ENCODE measurements around the gene SERPINF2.
A peak's percentile ranks its signal among the peaks of the same experiment; 100 is the strongest.
"Not testable (repeated sequence)": the region's sequence is repeated elsewhere in the genome, so short reads cannot be mapped to it uniquely, and the experiment has no call there.

The SERPINF2 gene

DNA sequence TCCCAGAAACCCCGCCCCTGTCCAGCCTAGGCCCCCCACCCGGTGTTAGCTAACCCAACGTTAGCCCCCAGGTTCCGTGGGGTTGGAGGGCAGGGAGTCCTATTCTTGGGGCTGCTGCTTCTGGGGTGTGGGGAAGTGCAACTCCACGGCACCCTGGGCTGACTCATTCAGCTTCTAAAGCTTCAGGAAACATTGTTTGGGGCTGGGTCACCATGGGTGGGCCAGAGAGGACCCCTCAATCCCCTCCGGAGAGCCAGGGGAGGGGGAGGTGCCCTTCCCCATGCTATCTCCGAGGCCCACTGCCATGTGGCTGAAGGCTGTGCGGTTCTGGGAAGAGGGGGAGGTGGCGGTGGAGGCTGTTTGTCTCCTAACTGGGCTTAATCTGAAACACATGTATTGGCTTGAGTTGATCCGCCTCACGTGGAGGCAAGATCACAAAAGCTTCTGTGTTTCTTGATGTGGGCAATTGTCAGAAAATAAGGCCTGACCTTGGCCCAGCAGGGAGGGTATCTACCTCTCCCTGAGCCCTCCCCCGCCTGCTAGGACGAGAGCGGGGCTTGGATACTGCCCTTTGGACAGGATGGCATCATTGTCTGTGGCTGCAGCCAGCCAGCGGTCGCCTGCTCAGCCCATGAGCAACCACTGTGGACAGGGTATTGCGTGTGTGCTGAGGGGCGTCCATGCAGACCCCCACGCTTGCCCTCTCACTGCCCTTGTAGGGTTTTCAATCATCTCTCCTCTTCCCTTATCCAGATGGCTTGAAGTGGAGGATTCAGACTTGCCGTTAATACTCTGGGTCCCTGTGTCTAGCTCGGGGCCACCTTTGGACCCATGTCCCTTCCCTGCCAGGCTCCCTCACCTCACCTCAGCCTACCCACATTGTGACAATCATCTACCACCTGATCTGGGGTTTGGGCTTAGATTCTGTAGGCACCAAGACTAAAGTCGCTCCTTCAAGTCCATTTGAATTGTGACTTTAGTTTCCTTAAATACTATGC, 20.5 kb downstream of the SERPINF2 start:
- DNase-seq (ENCODE audit: low spot score) = peak; percentile 48

DNA sequence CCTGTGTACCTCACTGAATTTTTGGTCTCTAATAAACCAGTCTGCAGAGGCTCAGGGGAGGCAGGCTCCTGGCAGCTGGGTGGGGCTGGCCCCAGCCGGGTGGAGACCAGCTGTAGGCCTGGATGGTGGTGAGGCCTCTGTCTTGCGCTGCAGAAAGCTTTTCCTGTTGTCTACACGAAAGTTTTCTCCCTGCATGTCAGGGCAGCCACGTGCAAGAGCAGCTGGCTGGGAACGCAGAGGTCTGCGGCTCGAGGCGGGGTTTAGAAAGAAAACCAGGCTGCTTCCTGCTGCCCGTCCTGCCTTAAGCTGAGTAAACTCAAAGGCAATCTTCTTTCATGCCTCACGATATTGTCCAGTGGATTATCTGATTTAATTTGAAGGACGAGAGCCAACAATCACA, 21.6 kb downstream of the SERPINF2 start:
- peak; percentile 63 for DNase-seq (ENCODE audit: low spot score)

- not testable (repeated sequence) for DNase-seq (ENCODE audit: low spot score)
Measured at GRCh38 chr17:1764705-1765104, 22.0 kb downstream of the SERPINF2 start.

- no peak for DNase-seq (ENCODE audit: low spot score)
Measured at GRCh38 chr17:1765576-1765975, 22.9 kb downstream of the SERPINF2 start.

DNA sequence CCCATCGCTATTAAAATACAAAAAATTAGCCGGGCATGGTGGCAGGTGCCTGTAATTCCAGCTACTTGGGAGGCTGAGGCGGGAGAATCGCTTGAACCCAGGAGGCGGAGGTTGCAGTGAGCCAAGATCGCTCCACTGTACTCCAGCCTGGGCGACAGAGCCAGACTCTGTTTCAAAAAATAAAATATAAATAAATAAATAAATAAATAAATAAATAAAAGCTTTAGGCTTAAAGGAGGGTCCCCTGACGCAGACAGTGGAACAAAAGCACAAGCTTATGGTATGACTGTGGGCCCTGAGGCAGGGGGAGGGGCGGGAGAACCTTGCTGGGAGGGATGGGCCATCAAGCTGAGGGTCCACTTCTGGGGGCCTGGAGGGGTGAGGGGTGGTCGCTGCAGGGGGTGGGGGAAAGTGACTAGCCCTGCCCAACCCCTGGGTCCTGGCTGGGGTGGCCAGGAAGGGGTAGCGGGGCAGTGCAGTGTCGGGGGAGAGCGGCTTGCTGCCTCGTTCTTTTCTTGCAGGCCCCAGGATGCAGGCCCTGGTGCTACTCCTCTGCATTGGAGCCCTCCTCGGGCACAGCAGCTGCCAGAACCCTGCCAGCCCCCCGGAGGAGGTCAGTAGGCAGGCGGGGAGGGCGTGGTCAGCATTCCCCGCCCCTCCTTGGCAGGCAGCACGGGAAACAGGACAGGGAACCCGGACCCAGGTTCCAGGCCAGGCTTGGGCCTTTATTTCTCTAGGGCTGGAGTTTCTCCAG, 23.9 kb downstream of the SERPINF2 start:
- no peak for DNase-seq (ENCODE audit: low spot score)

- DNase-seq (ENCODE audit: low spot score) = no peak
Measured at GRCh38 chr17:1767358-1767757, 24.7 kb downstream of the SERPINF2 start.

DNA sequence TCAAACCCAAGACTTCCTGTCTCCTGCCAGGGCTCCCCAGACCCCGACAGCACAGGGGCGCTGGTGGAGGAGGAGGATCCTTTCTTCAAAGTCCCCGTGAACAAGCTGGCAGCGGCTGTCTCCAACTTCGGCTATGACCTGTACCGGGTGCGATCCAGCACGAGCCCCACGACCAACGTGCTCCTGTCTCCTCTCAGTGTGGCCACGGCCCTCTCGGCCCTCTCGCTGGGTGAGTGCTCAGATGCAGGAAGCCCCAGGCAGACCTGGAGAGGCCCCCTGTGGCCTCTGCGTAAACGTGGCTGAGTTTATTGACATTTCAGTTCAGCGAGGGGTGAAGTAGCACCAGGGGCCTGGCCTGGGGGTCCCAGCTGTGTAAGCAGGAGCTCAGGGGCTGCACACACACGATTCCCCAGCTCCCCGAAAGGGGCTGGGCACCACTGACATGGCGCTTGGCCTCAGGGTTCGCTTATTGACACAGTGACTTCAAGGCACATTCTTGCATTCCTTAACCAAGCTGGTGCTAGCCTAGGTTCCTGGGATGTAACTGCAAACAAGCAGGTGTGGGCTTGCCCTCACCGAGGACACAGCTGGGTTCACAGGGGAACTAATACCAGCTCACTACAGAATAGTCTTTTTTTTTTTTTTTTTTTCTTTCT, 27.3 kb downstream of the SERPINF2 start:
- no peak for DNase-seq (ENCODE audit: low spot score)

GRCh38 chr17:1773000-1773695, 30.5 kb downstream of the SERPINF2 start:
- not testable (repeated sequence) for DNase-seq (ENCODE audit: low spot score)

GRCh38 chr17:1773696-1774181, 31.1 kb downstream of the SERPINF2 start:
- DNase-seq (ENCODE audit: low spot score) = no peak

- DNase-seq (ENCODE audit: low spot score) = no peak
Measured at GRCh38 chr17:1774390-1775176, 31.9 kb downstream of the SERPINF2 start.

DNA sequence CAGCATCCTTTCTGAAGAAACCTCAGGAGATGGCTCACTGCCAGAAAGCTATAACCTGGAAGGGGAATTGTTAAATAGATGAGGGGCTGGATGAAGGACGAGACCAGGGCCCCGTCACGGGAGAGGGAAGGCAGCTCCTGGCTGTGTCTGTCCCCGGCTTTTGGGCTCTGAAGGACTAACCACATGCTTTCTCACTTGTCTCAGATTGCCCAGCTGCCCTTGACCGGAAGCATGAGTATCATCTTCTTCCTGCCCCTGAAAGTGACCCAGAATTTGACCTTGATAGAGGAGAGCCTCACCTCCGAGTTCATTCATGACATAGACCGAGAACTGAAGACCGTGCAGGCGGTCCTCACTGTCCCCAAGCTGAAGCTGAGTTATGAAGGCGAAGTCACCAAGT, 33.7 kb downstream of the SERPINF2 start:
- no peak for DNase-seq (ENCODE audit: low spot score)

DNA sequence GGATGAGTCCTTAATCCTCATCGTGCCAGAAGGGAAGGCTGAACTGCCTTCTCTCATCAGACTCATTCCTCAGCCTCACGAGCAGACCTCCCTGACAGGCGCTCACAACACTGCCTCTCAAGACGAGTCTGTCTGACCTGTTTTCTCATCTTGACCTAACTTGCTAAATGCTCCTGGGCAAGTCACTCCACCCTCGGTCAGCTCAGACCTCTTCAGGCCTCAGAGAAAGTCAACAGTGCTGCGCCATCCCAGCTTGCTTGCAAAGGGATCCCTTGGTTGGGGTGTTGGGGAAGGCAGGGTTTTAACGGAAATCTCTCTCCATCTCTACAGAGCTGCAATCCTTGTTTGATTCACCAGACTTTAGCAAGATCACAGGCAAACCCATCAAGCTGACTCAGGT, 34.2 kb downstream of the SERPINF2 start:
- no peak for DNase-seq (ENCODE audit: low spot score)

DNA sequence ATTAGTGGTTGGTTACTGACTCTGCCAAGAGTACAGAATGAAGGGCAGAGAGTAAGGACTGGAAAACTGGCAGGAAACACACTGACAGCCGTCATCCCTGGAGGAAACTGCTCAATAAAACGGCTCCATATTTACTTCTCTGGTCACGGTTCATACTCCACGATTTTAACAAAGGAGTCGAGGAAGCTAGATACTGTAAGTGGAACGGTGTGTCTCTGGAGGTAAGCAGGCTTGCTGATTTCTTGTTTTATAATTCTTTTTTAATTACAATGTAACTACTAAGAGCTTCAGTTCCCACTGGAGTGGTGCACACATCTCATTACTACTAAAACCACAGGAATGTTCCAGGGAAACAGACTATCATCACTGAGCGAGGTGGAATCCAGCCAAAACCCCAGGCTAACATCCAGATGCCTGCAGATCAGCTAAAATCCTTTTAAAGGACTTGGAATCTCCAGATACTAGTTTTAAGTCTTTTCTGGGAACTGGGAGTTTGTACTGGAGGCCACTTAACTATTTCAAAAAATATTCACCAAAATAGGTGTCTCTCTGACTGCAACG, 37.0 kb downstream of the SERPINF2 start:
- no peak for DNase-seq (ENCODE audit: low spot score)

DNA sequence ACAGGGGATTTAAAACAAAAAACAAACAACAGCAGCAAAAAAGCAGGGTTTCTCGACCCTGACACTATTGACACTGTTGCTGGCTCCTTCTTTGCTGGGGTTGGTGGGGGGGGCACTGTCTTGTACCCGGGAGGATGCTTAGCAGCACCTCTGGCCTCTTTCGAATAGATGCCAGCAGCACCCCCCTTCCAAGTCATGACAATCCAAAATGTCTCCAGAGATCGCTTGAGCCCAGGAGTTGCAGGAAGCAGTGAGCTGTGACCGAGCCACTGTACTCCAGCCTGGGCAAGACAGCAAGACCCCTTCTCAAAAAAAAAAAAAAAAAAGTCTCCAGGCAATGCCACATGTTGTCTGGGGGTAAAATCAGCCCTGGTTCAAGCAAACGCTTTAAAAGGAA, 39.5 kb downstream of the SERPINF2 start:
- DNase-seq (ENCODE audit: low spot score) = no peak

DNA sequence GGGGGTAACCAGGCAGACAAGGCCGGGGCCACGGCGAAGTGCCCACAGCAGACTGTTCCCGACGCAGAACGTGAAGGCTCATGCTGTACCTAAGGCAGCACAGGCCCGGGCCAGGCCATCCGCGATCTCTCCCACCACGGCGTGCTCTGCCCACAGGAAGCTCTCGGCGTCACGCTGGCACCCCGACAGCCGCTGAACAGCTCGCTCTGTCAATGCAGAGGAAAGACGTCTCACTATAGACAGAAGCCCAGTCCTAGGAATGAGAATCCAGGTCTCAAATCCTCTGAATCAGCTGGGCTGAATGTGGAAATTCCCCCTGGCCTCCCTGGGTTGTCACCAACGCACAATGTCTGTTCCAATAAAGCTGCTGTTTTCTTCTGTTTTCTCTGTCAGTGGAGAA, 40.6 kb downstream of the SERPINF2 start:
- DNase-seq (ENCODE audit: low spot score) = no peak

DNA sequence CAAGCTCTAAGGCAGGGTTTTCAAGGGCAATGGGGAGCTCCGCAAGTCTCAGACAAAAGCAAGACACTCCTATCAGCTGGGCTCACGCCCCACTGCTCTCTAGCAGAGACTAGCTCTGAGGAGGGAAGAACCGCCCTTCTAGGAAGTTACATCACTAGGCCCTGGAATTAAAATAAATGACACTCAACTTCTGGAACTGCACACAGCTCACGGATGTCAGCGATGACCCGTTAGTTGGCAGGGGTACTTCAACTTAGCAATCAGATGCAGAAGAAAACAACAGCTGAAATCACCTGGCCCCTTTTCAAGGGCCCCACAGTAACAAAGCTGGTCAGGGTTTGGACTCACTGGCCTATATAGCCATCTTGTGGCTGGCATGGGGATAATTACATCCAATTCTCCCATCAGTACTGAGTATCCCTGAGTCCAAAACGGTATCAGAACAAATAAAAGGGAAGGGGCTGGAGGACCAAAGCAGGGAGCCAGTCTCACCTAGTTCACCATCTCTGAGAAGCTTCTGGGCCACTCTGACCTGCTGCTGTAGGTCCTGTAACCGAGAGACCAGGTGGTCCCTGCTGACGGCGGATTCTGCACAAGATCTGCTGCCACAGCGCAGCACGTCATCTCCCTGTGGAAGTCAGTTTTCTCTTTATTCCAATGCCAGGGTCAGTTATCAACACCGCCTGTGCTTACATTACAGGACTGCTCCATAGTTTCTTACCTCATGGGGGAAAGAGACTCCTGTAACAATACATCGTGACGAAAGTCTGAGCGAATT, 41.4 kb downstream of the SERPINF2 start:
- peak; percentile 89 for DNase-seq (ENCODE audit: low spot score)

GRCh38 chr17:1785930-1786329, 43.3 kb downstream of the SERPINF2 start:
- no peak for DNase-seq (ENCODE audit: low spot score)

GRCh38 chr17:1786708-1787107, 44.0 kb downstream of the SERPINF2 start:
- no peak for DNase-seq (ENCODE audit: low spot score)

- no peak for DNase-seq (ENCODE audit: low spot score)
Measured at GRCh38 chr17:1787301-1787902, 44.7 kb downstream of the SERPINF2 start.
